GM10847 (cell line): ENCODE data around the gene TTLL13.

Experiments
- POLR2A ChIP-seq: IDR thresholded peaks from 2 replicates; pipeline ENCODE4 v1.6.1; 2011; ENCODE audit not compliant: insufficient read length; ENCODE audit errors: extremely low read depth

Gene TTLL13

GRCh38 chr15:90227336-90227735 is 22.0 kb upstream of the TTLL13 start:
- TF ChIP-seq POLR2A: no peak

- no peak for TF ChIP-seq POLR2A
Observed at GRCh38 chr15:90227816-90228772, 21.3 kb upstream of the TTLL13 start.

- no peak for TF ChIP-seq POLR2A
Observed at GRCh38 chr15:90228960-90229359, 20.4 kb upstream of the TTLL13 start.

- no peak for TF ChIP-seq POLR2A
Observed at GRCh38 chr15:90230071-90230494, 19.3 kb upstream of the TTLL13 start.

GRCh38 chr15:90230610-90231009 is 18.7 kb upstream of the TTLL13 start:
- TF ChIP-seq POLR2A: no peak

- TF ChIP-seq POLR2A: no peak
Observed at GRCh38 chr15:90231028-90232017, 18.0 kb upstream of the TTLL13 start.

- TF ChIP-seq POLR2A: no peak
Observed at GRCh38 chr15:90232196-90232595, 17.2 kb upstream of the TTLL13 start.

- TF ChIP-seq POLR2A: no peak
Observed at GRCh38 chr15:90232941-90233386, 16.4 kb upstream of the TTLL13 start.

- no peak for TF ChIP-seq POLR2A
Observed at GRCh38 chr15:90233387-90234095, 15.8 kb upstream of the TTLL13 start, which contains the start of gene CIB1. Gene CIB1 (minus strand): TSS chr15:90233941. CDS start chr15:90233885, 56 bp downstream.

GRCh38 chr15:90234096-90234988 is 15.0 kb upstream of the TTLL13 start, which contains the start of gene GDPGP1:
Gene GDPGP1 (plus strand): TSS chr15:90234209. CDS start chr15:90240909, 6,700 bp downstream.
- peak; percentile 89 for TF ChIP-seq POLR2A

- TF ChIP-seq POLR2A: no peak
Observed at GRCh38 chr15:90239371-90239770, 10.0 kb upstream of the TTLL13 start.

- no peak for TF ChIP-seq POLR2A
Observed at GRCh38 chr15:90240856-90241255, 8.5 kb upstream of the TTLL13 start.

- no peak for TF ChIP-seq POLR2A
Observed at GRCh38 chr15:90241343-90242192, 7.8 kb upstream of the TTLL13 start.
